Parathyroid adenoma (tissue), 2 donors: Measurements from ENCODE around the gene ABCC4.

ENCODE experiments used
- H2AFZ ChIP-seq: fragments of 300-600 bp; sonication (generic); one replicate; pipeline ENCODE4 v1.7.0; 2017; ENCODE audit warnings: antibody characterized with exemption, mild to moderate bottlenecking
- H3K27ac ChIP-seq: fragments of 300-600 bp; sonication (generic); one replicate; pipeline ENCODE4 v1.7.0; 2017
- H3K27me3 ChIP-seq: fragments of 300-600 bp; sonication (generic); one replicate; pipeline ENCODE4 v1.7.0; 2017; ENCODE audit warnings: low read length; ENCODE audit not compliant: control insufficient read depth, insufficient read depth
- H3K36me3 ChIP-seq: fragments of 300-600 bp; sonication (generic); one replicate; pipeline ENCODE4 v1.7.0; 2017; ENCODE audit warnings: low read length; ENCODE audit not compliant: control insufficient read depth, insufficient read depth
- H3K4me1 ChIP-seq: fragments of 300-600 bp; sonication (generic); one replicate; pipeline ENCODE4 v1.7.0; 2017; ENCODE audit warnings: control low read depth
- H3K4me2 ChIP-seq: fragments of 300-600 bp; sonication (generic); one replicate; pipeline ENCODE4 v1.7.0; 2017; ENCODE audit warnings: low read length
- H3K4me3 ChIP-seq: fragments of 300-600 bp; sonication (generic); one replicate; pipeline ENCODE4 v1.7.0; 2017; ENCODE audit warnings: low read depth, low read length
- H3K79me2 ChIP-seq: fragments of 300-600 bp; sonication (generic); one replicate; pipeline ENCODE4 v1.7.0; 2017; ENCODE audit warnings: control low read depth
- H3K9ac ChIP-seq: fragments of 300-600 bp; sonication (generic); one replicate; pipeline ENCODE4 v1.7.0; 2017; ENCODE audit warnings: mild to moderate bottlenecking
- H3K9me3 ChIP-seq: fragments of 300-600 bp; sonication (generic); one replicate; pipeline ENCODE4 v1.7.0; 2017; ENCODE audit warnings: low read length; ENCODE audit not compliant: control insufficient read depth
- CTCF ChIP-seq: fragments of 300-600 bp; sonication (generic); IDR thresholded peaks from one replicate; pipeline ENCODE4 v1.7.0; 2017; ENCODE audit warnings: antibody characterized with exemption, mild to moderate bottlenecking
- donor health status: primary hyperparathyroidism.

Gene ABCC4

GRCh38 chr13:95247171-95247570 lies 54.1 kb downstream of the ABCC4 start:
- Histone ChIP-seq H3K9me3 (no peaks in the 10 kb centered on the region), H3K27ac (no peak overlapping the region), H3K27me3 (no peaks in the 10 kb centered on the region), H2AFZ (no peak overlapping the region), H3K9ac (no peak overlapping the region), H3K4me2 (no peak overlapping the region), H3K36me3 (no peaks in the 10 kb centered on the region), H3K4me3 (no peak overlapping the region), H3K4me1 (peaks cover 7% of the 10 kb centered on the region), H3K79me2 (no peaks in the 10 kb centered on the region)
- TF ChIP-seq CTCF, result no peak

GRCh38 chr13:95246292-95247082 lies 54.8 kb downstream of the ABCC4 start:
- H3K9ac ChIP-seq, result no peak overlapping the region
- TF ChIP-seq CTCF, result no peak
- no peaks in the 10 kb centered on the region for H3K79me2 ChIP-seq
- no peaks in the 10 kb centered on the region for H3K36me3 ChIP-seq
- H2AFZ ChIP-seq, result no peak overlapping the region
- no peaks in the 10 kb centered on the region for H3K27me3 ChIP-seq
- H3K4me3 ChIP-seq, result no peak overlapping the region
- H3K9me3 ChIP-seq, result no peaks in the 10 kb centered on the region
- peak overlapping the region; percentile 59 for H3K27ac ChIP-seq
- H3K4me2 ChIP-seq, result peak overlapping the region; percentile 12
- peaks cover 7% of the 10 kb centered on the region for H3K4me1 ChIP-seq

- H2AFZ ChIP-seq, result no peak overlapping the region
- TF ChIP-seq CTCF, result no peak
- H3K36me3 ChIP-seq, result no peaks in the 10 kb centered on the region
- H3K4me3 ChIP-seq, result no peak overlapping the region
- H3K4me2 ChIP-seq, result no peak overlapping the region
- H3K9ac ChIP-seq, result no peak overlapping the region
- no peaks in the 10 kb centered on the region for H3K79me2 ChIP-seq
- peaks cover 7% of the 10 kb centered on the region for H3K4me1 ChIP-seq
- no peaks in the 10 kb centered on the region for H3K9me3 ChIP-seq
- H3K27me3 ChIP-seq, result no peaks in the 10 kb centered on the region
- no peak overlapping the region for H3K27ac ChIP-seq
These were observed 56.2 kb downstream of the ABCC4 start for GRCh38 chr13:95245071-95245470.

GRCh38 chr13:95243207-95243606 lies 58.0 kb downstream of the ABCC4 start:
- H3K4me2 ChIP-seq, result no peak overlapping the region
- H2AFZ ChIP-seq, result no peak overlapping the region
- no peaks in the 10 kb centered on the region for H3K9me3 ChIP-seq
- TF ChIP-seq CTCF, result no peak
- no peaks in the 10 kb centered on the region for H3K79me2 ChIP-seq
- H3K4me1 ChIP-seq, result peaks cover 7% of the 10 kb centered on the region
- H3K4me3 ChIP-seq, result no peak overlapping the region
- H3K9ac ChIP-seq, result no peak overlapping the region
- no peak overlapping the region for H3K27ac ChIP-seq
- H3K27me3 ChIP-seq, result no peaks in the 10 kb centered on the region
- no peaks in the 10 kb centered on the region for H3K36me3 ChIP-seq

- Histone ChIP-seq H3K4me3 (no peak overlapping the region), H3K9ac (no peak overlapping the region), H3K4me1 (peaks cover 2% of the 10 kb centered on the region), H3K27me3 (no peaks in the 10 kb centered on the region), H3K36me3 (no peaks in the 10 kb centered on the region), H3K79me2 (no peaks in the 10 kb centered on the region), H2AFZ (no peak overlapping the region), H3K4me2 (no peak overlapping the region), H3K9me3 (no peaks in the 10 kb centered on the region), H3K27ac (no peak overlapping the region)
- TF ChIP-seq CTCF, result no peak
These were observed 59.9 kb downstream of the ABCC4 start for GRCh38 chr13:95241321-95241720.
